H9 (cell line): ENCODE data around the gene COL27A1. TPM values are rescaled to one million over a fixed set of nuclear protein-coding genes. Genes with fewer than 3 reads are reported as not detected.

Experiments used
- DNase-seq: peaks from one replicate; pipeline ENCODE4 v3.0.0-alpha.2; 2017
- H2AFZ ChIP-seq: one replicate; pipeline ENCODE4 v1.6.1; 2013; ENCODE audit warnings: mild to moderate bottlenecking, low read length, control low read depth, moderate library complexity
- H2AK5ac ChIP-seq: 2 replicates; pipeline ENCODE4 v1.6.1; 2013; ENCODE audit warnings: low read length, control low read depth, mixed read lengths; ENCODE audit not compliant: insufficient read length
- H2BK120ac ChIP-seq: one replicate; pipeline ENCODE4 v1.6.1; 2013; ENCODE audit warnings: low read depth, mild to moderate bottlenecking, low read length, control low read depth, inconsistent platforms; ENCODE audit not compliant: poor library complexity, severe bottlenecking
- H2BK12ac ChIP-seq: 2 replicates; pipeline ENCODE4 v1.6.1; 2013; ENCODE audit warnings: low read length, control low read depth, mixed read lengths, low read depth; ENCODE audit not compliant: insufficient read length
- H2BK15ac ChIP-seq: 2 replicates; pipeline ENCODE4 v1.6.1; 2013; ENCODE audit warnings: low read depth, low read length, control low read depth
- H2BK20ac ChIP-seq: one replicate; pipeline ENCODE4 v1.6.1; 2013; ENCODE audit warnings: low read depth, mild to moderate bottlenecking, low read length, control low read depth, inconsistent platforms; ENCODE audit not compliant: poor library complexity, severe bottlenecking
- H2BK5ac ChIP-seq: 2 replicates; pipeline ENCODE4 v1.6.1; 2013; ENCODE audit warnings: low read length, control low read depth, mixed read lengths; ENCODE audit not compliant: insufficient read length
- H3K14ac ChIP-seq: 2 replicates; pipeline ENCODE4 v1.6.1; 2013; ENCODE audit warnings: low read length, control low read depth; ENCODE audit not compliant: insufficient read depth
- H3K18ac ChIP-seq: 2 replicates; pipeline ENCODE4 v1.6.1; 2013; ENCODE audit warnings: low read depth, mild to moderate bottlenecking, mixed read lengths, low read length, control low read depth; ENCODE audit not compliant: insufficient read length
- H3K23ac ChIP-seq: 2 replicates; pipeline ENCODE4 v1.6.1; 2013; ENCODE audit warnings: low read length, control low read depth, mixed read lengths, low read depth; ENCODE audit not compliant: insufficient read length
- H3K23me2 ChIP-seq: 2 replicates; pipeline ENCODE4 v1.6.1; 2013; ENCODE audit warnings: low read depth, mild to moderate bottlenecking, mixed read lengths, low read length, control low read depth; ENCODE audit not compliant: insufficient read length, poor library complexity, severe bottlenecking
- H3K27ac ChIP-seq: 2 replicates; pipeline ENCODE4 v1.5.1; 2013; ENCODE audit warnings: low read length, control low read depth, mixed read lengths, low read depth; ENCODE audit not compliant: insufficient read length
- H3K27me3 ChIP-seq: 2 replicates; pipeline ENCODE4 v1.6.1; 2013; ENCODE audit warnings: low read length, control low read depth, inconsistent platforms; ENCODE audit not compliant: insufficient read depth
- H3K4ac ChIP-seq: 2 replicates; pipeline ENCODE4 v1.6.1; 2013; ENCODE audit warnings: low read depth, mild to moderate bottlenecking, control low read depth, inconsistent platforms, low read length, moderate library complexity
- H3K4me1 ChIP-seq: 2 replicates; pipeline ENCODE4 v1.6.1; 2013; ENCODE audit warnings: low read length, control low read depth, inconsistent platforms; ENCODE audit not compliant: insufficient read depth
- H3K4me2 ChIP-seq: 2 replicates; pipeline ENCODE4 v1.6.1; 2013; ENCODE audit warnings: low read length, control low read depth, mixed read lengths; ENCODE audit not compliant: insufficient read length, insufficient read depth
- H3K56ac ChIP-seq: 2 replicates; pipeline ENCODE4 v1.6.1; 2013; ENCODE audit warnings: low read depth, mild to moderate bottlenecking, mixed read lengths, low read length, control low read depth; ENCODE audit not compliant: insufficient read length
- H3K79me1 ChIP-seq: 2 replicates; pipeline ENCODE4 v1.6.1; 2013; ENCODE audit warnings: low read depth, mild to moderate bottlenecking, moderate library complexity, low read length, control low read depth, inconsistent platforms; ENCODE audit not compliant: insufficient read depth, poor library complexity, severe bottlenecking
- H3K79me2 ChIP-seq: 2 replicates; pipeline ENCODE4 v1.6.1; 2013; ENCODE audit warnings: low read length, control low read depth, inconsistent platforms; ENCODE audit not compliant: insufficient read depth
- H3K9ac ChIP-seq: 2 replicates; pipeline ENCODE4 v1.6.1; 2013; ENCODE audit warnings: low read length, control low read depth, mixed read lengths; ENCODE audit not compliant: insufficient read length; ENCODE audit errors: extremely low read depth
- H3K9me3 ChIP-seq: one replicate; pipeline ENCODE4 v1.6.1; 2013; ENCODE audit warnings: low read depth, low read length, inconsistent platforms; ENCODE audit not compliant: control insufficient read depth
- H3T11ph ChIP-seq: one replicate; pipeline ENCODE4 v1.6.1; 2013; ENCODE audit warnings: mild to moderate bottlenecking, low read length, control low read depth, inconsistent platforms
- H4K20me1 ChIP-seq: one replicate; pipeline ENCODE4 v1.6.1; 2013; ENCODE audit not compliant: control insufficient read depth, insufficient read length, insufficient read depth
- H4K5ac ChIP-seq: 2 replicates; pipeline ENCODE4 v1.6.1; 2013; ENCODE audit warnings: low read depth, mild to moderate bottlenecking, mixed read lengths, low read length, control low read depth; ENCODE audit not compliant: insufficient read length
- H4K8ac ChIP-seq: replicated peaks from 2 replicates; pipeline ENCODE4 v1.6.1; 2013; ENCODE audit warnings: low read length, control low read depth, mixed read lengths, low read depth; ENCODE audit not compliant: insufficient read length
- H4K91ac ChIP-seq: 2 replicates; pipeline ENCODE4 v1.6.1; 2013; ENCODE audit warnings: low read depth, mild to moderate bottlenecking, moderate library complexity, mixed read lengths, low read length, control low read depth; ENCODE audit not compliant: insufficient read length
- H3K27ac Mint-ChIP-seq, 3 experiments: 2 replicates in 2 of 3; 3 replicates in 1 of 3; pipeline ENCODE4 v1.8.0; 2020 to 2021; ENCODE audit warnings: mixed read lengths in 3 of 3, mild to moderate bottlenecking in 1 of 3, moderate library complexity in 1 of 3
- H3K27me3 Mint-ChIP-seq: 2 replicates; pipeline ENCODE4 v1.8.0; 2021; ENCODE audit warnings: low read depth, mild to moderate bottlenecking, moderate library complexity, mixed read lengths
- H3K36me3 Mint-ChIP-seq, 3 experiments: 2 replicates in 2 of 3; 3 replicates in 1 of 3; pipeline ENCODE4 v1.8.0; 2020 to 2021; ENCODE audit warnings: low read depth in 3 of 3, mixed read lengths in 3 of 3; ENCODE audit not compliant: insufficient read depth in 1 of 3
- H3K4me1 Mint-ChIP-seq, 2 experiments: 2 replicates each; pipeline ENCODE4 v1.8.0; 2020; ENCODE audit warnings: mixed read lengths in 2 of 2
- H3K4me3 Mint-ChIP-seq, 2 experiments: 2 replicates in 1 of 2; 3 replicates in 1 of 2; pipeline ENCODE4 v1.8.0; 2020 to 2021; ENCODE audit warnings: mild to moderate bottlenecking in 2 of 2, mixed read lengths in 2 of 2, moderate library complexity in 1 of 2
- H3K9me3 Mint-ChIP-seq, 2 experiments: 2 replicates in 1 of 2; 3 replicates in 1 of 2; pipeline ENCODE4 v1.8.0; 2020; ENCODE audit warnings: mild to moderate bottlenecking in 2 of 2, mixed read lengths in 2 of 2, moderate library complexity in 1 of 2
- CTCF ChIP-seq: fragments of 200-600 bp; sonication (generic); conservative IDR thresholded peaks from 3 replicates; pipeline ENCODE4 v1.8.0; 2021; ENCODE audit warnings: antibody characterized with exemption, mild to moderate bottlenecking
- WGBS: extraction: QIAGEN DNeasy Blood & Tissue Kit; methylation state at CpG from one replicate; pipeline ENCODE4 v1.1.7; 2013; ENCODE audit warnings: missing lambda C conversion rate, low lambda C conversion rate, mixed read lengths; ENCODE audit not compliant: insufficient read length; ENCODE audit errors: extremely low coverage; 5-methylcytosine and 5-hydroxymethylcytosine counted together
- total RNA-seq: library from RNA; stranded (reverse); gene quantifications from 2 replicates; pipeline ENCODE4 v1.2.1, GENCODE V29; 2021

COL27A1 gene
- total RNA-seq, 1 experiment from 2014 or later, result 17.9 TPM

- Histone ChIP-seq H3K79me1 (no peaks in the 10 kb centered on the region), H2BK15ac (no peak overlapping the region), H3K27me3 (no peaks in the 10 kb centered on the region), H3K23ac (no peak overlapping the region), H4K5ac (no peak overlapping the region), H3K9me3 (no peaks in the 10 kb centered on the region), H4K8ac (no peak overlapping the region), H4K91ac (no peak overlapping the region), H2AFZ (no peak overlapping the region), H3K4me1 (no peaks in the 10 kb centered on the region), H2BK12ac (no peak overlapping the region), H3K56ac (no peak overlapping the region), H4K20me1 (no peaks in the 10 kb centered on the region), H3K4me2 (no peak overlapping the region), H3K9ac (no peak overlapping the region), H2AK5ac (no peak overlapping the region), H3T11ph (no peak overlapping the region), H3K79me2 (no peaks in the 10 kb centered on the region), H3K23me2 (no peaks in the 10 kb centered on the region), H2BK20ac (no peak overlapping the region), H2BK120ac (no peak overlapping the region), H3K14ac (no peak overlapping the region), H3K27ac (no peak overlapping the region), H3K18ac (no peak overlapping the region), H2BK5ac (no peak overlapping the region), H3K4ac (no peak overlapping the region)
- Mint-ChIP-seq H3K27me3 (no peaks in the 10 kb centered on the region; the same call in 1 of the 2 replicates), H3K9me3 (no peaks in the 10 kb centered on the region), H3K27ac (no peak overlapping the region; a peak in 1 of 7 replicates), H3K4me1 (peaks cover 4 to 18% of the 10 kb centered on the region in 2 experiments), H3K36me3 (peaks cover 0 to 16% (median 0%) of the 10 kb centered on the region in 3 experiments; a peak in 1 of 7 replicates), H3K4me3 (no peak overlapping the region)
- TF ChIP-seq CTCF, result no peak
- no peak for DNase-seq
- WGBS, result no CpG with 5 or more reads among the region's 12 CpGs
These were observed 91.2 kb downstream of the COL27A1 start for GRCh38 chr9:114246558-114246957.
